Right renal cortex interstitium (tissue), 3 donors: Measurements from ENCODE around the gene IGF2R. TPM values are rescaled to one million over a fixed set of nuclear protein-coding genes. Genes with fewer than 3 reads are reported as not detected.

ENCODE experiments used
- DNase-seq, 3 donors: peaks; one replicate each; pipeline ENCODE4 v3.0.0-alpha.2; 2013; ENCODE audit warnings: low read depth in 3 of 3, low spot score in 2 of 3
- polyA plus RNA-seq, 3 donors: library from polyadenylated mRNA; unstranded; fragments of 120-200 nt; gene quantifications; one replicate each; pipeline ENCODE4 v1.2.1, GENCODE V29; 2013; ENCODE audit not compliant: insufficient read length in 3 of 3

Gene IGF2R
- polyA plus RNA-seq, 3 donors, result 56.6 to 62.3 (median 57.5) TPM

DNA sequence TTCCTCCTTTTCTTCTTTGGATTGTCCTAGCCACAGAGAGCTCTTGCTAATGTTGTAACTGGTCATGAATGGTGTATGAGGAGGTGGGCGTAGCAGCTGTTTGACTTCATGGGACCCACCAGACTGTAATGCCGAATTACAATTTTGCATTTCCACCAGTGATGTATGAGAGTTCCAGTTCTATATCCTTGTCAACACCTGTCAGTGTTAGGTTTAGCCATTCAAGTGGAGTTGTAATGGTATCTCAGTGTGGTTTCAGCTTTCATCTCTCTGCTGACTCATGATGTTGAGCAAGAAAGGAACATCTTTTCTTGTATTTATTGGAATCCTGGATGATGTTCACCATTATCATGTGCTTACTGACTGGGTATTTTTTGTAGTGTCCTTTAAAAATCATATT is 5.1 kb downstream of the IGF2R start:
- DNase-seq, result no peak

DNA sequence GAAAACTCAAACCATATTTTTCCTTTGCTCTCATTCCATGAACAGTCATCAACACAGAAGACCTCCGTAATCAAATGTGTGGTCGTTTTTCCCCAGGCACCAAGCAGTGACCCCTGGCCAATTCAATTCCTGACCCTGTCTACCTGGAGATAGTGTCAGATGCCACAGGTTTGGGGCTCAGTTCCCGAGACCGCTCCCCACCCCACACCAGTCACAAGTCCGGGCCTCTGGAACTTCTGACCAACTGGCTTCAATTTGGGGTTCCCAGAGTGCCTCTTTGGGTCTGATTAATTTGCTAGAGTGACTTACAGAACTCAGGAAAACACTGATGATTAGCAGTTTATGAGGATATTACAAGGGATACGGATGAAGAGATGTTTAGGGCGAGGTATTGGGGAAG is 6.0 kb downstream of the IGF2R start:
- no peak for DNase-seq

DNA sequence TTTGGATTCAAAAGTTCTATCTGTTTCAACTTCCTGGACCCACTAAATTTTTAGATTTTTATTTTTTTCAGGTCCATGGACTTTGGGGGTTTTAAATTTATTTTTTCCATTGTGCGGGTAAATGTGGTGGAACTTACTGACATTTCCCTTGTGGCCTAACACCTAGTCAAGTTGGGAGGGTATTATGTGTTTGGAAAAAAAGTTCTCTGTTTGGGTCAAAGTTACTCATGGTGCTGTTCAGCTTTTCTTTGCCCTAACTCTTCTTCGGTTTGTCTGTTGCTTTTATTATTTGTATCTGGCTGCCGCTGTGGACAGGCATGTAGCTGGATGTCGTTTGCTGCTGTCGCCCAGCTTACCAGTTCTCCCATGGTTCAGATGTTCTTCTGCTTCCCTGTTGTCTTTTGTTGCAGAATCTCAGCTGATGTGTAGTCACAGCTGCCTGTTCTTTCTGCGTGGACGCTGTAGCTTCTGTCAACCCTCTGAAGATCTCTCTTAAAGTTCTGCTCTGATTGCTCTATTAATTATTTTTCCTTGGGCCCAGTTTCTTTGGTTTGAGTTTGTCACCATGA is 7.9 kb downstream of the IGF2R start:
- DNase-seq, result no peak

DNA sequence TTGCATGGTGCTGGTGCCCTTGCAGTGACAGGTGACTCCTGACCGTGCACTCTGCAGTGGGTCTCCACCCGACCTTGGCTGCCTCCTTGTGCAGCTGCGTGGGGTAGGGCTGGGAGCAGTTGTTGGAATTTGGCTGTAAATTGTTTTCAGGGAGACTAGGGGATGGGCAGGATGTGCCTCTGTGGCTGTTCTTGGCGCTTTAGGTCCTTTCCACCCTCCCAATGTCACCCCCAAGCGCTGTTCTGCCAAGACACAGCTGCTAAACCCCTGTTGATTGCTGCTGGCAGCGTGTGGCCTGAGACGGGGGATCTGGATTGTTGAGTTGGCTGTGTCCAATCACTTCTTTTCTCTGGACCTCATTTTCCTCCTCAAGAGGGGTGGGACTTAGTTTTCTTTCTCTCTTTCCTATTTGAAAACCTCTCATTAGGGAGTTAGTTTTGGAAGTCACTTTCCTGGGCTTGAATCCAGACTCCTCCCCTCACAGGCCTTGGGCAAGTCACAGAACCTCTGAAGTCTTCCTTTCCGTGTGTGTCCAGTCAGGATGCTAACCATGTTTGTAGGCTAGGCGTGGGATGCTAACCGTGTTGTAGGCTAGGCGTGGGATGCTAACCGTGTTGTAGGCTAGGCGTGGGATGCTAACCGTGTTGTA is 8.5 kb downstream of the IGF2R start:
- no peak for DNase-seq

DNA sequence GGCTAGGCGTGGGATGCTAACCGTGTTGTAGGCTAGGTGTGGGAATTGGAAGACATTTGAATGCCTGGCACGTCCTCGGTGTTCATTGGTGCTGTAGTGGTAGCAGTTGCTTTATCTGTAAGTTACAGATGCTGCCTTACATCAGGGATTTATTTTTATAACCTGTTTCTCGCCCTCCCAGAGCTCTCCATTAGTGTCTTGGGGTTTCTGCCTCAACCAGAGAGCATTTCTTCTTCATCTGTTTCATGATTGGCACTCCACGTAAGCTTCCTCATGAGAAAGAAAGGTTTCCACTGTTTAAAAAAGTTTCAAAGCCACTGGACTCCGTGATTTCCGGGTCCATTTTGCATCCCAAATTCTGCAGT is 9.0 kb downstream of the IGF2R start:
- DNase-seq, result no peak

DNA sequence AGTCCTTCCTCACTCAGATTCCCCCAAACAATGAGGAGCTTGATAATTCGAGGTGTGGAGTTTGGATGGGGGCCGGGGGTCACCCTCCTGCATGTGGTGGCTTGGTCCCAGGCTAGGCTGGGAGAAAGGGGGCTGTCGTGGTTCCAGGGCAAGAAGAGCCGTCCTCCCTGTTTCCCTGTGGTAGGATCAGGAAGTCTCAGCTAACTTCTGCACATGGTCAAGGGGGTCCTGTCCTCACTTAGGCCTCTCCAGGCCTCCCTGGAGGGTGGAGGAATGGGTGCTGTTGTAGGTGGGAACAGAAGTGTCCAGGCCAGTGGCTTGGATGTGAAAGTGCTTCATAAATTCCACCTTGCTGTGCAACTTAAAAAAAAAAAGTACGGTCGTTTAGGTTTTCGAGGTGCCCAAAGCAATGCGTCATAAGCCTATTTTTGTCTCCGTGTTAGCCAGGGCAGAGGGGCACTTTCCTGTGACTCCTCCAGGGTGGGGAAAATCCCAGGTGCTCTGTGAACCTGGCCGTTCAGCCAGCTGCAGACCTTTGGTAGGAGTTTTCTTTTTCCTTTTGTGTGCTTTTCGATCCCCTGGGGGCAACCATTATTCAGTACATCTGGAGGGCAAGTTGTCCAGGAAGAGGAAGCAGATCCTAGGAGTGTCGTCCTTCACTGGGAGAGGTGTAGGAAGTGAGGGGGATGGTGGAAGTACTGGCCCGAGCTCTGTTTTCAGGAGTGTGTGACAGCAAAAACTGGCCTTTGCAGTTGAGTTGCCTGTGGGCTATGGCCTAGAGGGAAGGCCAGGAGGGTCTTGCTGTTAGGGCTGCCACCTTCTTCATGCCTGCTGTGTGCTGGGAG is 9.6 kb downstream of the IGF2R start:
- no peak for DNase-seq

DNA sequence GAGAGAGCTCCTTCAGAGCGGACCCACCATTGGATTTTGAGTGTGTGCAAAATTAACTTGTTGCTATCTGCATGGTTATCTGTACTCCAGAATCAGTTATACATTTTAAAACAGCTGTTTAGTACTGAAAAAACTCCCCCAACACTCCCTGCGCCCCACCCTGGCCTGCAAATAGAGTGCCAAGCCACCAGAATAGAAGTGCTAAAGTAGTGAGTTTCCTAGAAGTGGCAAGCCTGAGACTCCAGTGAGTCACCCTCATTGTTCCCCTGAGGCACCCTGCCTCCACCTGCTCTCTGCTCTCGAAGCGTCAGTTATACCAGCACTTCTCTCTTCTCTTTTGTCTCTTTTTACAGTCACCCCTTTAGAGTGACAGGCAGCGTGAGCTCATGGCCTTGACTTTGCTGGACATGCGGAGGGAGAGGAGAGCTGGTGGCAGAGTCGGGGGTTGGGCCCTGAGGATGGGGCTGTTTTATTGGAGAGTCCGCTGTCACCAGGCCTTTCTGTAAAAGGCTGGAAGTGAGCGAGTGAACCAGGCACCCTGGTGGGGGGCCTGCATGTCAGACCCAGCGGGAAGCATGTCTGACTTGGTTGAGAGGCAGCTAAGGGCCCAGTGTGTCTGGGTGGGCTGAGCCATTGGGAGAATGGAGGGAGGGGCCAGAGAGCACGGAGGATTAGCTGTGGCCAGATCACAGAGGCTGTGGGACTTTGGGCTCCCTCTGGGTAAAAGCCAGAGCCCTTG is 10.4 kb downstream of the IGF2R start:
- DNase-seq, result no peak

DNA sequence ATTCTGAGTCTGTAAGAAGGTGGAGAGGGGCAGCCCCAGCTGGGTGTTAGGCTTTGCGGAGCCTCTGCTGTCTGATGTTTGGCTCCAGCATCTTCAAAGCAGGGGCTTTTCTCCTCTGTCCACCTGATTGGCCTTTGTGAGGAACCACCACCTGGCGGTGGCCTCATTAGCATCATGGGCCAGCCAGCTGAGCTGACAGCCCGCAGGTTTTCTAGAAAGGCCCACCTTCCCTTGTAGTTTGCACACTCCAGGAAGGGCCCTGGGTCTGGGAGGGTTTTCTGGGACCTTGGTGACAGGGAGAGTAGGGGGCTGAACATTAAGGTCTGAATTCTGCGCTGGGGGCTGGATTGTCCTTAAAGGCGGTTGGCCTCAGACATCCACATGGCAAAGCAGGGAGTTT is 11.6 kb downstream of the IGF2R start:
- DNase-seq, result no peak

DNA sequence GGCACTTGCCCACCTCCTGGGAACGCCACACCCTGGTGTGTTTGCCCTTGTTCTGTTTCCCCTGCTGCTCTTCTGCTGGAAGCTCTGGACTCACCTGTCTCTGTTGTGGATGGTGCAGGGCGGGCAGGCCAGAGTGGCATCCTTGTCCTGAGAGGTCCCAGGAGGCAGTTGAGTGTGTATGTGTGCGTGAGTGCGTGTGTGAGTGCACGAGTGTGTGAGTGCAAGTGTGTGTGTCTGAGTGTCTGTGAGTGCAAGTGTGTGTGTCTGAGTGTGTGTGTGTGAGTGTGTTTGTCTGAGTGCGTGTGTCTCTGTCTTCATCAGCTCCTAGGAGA is 12.2 kb downstream of the IGF2R start:
- no peak for DNase-seq

DNA sequence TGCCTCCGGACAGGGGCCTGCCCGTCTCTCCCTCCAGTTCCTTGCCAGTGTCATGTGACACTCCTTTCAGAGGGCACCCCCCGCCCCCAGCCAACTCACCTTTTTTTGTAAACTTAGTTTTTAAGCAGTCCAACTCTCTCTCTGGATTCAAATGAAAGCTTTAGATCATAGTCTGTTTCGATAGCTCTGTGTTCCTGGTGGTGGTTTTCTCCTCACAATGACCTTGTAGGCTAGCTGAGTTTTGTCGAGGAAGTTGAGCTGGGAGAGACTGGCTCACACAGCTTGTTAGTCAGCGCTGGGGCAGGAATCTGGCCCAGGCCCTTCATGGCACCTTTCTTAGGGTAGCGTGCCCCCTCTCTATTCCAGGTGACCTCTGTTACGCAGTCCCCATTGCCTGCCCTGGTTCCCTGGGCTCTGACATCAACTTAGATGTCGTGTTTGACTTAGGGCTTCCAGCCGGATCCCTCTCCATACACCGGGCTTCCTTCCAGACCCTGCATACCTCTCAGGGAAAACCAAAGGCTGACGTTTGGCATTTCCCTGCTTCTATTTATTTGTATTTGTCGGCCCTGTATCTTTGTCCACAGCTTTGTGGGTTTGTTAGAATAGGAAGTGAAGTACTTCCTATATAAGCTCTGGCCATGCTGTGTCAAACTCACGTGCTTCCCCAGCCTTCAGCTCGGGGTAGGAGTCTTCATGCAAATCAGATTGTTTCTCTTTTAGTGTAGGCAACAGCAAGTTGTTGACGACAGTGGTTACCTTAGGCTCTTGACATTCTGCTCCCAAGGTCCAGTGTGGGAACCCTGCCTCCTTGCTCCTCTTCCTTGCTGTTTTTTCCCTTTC is 12.7 kb downstream of the IGF2R start:
- DNase-seq, result no peak

DNA sequence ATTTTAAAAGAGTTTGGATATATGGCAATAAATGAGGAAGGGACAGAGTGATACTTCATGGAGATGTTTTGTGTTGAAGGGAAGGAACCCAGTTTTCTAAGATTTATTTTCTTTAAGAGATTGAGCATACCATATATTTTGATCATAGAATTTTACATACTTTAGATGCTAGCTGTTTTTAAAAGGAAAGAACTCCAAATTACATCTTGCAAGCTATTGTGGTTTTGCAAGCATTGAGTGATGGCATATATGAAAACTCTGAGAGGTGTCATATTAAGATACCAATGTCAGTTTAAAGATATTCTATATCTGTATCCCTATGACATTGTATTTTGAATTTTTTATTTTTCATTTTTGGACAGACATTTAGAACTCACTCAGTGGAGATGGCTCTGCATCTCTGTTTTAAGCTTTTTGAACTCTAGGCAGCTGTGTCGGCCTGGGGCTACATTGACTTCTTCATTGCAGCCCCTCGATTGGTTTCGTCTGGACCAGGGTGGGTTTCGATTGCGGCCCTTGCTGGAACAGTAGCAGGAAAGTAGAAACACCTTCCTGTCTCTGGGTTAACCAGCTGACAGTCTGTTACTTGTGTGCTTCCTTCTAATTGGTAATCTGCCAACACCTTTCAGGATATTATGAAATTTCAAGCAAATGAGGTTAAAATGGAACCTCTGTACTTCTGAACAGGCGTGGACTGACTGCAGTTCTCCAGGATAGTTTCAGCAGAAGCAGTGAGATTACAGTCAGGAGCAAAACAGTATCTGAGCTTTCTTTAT is 14.0 kb downstream of the IGF2R start:
- no peak for DNase-seq

DNA sequence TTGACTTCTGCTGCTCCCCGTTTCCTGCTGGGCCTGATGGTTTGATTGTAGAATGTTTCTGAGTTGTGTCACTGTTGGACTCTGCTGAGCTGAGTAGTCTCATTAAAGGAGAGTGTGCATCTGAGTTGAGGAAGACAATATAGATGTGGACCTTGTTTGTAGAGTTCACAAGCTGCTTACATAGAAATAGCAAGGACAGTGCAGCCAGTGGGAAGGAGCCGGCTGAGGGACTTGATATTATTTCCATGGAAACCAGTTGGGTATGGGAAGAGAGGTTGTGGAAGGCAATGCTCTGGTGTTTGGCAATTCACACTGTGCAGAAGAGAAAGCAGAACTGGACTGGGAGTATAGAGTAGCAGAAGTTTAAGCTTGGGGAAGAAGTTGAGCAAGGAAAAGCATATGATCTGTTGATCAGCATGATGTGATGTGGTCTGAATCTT is 14.8 kb downstream of the IGF2R start:
- no peak for DNase-seq

DNA sequence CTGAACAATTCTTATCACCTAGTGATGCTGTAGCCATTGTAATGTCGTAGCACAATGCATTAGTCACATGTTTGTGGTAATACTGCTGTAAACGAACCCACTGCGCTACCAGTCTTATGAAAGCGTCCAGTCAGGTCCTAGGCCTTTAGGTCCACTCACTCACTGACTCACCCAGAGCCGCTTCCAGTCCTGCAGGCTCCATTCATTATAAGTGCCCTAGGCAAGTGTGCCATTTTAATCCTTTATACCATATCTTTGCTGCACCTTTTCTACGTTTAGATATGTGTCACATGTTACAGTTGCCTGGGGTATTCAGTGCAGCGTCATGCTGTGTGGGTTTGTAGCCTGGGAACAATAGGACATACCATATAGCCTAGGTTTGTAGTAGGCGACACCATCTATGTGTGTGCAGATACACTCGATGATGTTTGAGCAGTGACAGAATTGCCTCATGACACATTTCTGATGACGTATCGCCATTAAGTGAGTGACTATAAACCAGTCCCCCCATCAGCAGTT is 15.4 kb downstream of the IGF2R start:
- no peak for DNase-seq

DNA sequence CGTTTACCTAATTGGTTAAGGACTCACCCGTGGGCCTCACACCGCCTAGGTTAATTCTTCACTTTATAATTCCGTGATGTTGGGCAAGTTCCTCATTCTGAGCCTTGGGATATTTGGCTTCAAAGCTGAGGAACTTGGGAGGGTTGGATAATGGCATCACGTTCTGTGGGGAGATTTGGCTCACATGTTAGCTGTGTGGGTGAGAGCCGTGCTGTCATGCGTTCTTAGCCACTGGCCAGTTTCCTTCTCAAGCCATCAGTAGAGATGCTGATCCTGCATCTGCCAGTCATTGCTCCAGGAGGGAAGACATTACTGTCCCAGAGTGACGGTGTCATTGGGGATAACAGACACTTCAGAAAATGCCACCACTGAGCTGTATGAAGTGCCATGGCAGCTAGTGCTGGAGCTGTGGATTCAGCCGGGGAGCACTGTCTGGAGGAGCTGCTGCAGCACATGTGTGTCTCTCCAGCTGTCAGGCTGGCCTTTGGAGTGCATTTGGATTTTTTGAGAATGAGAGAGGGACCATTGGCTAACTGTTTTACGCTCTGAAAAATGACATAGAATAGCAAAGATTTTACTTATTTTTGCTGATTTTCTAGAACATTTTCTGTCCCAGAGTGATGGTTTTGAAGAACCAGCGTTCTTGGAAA is 16.5 kb downstream of the IGF2R start:
- no peak for DNase-seq

DNA sequence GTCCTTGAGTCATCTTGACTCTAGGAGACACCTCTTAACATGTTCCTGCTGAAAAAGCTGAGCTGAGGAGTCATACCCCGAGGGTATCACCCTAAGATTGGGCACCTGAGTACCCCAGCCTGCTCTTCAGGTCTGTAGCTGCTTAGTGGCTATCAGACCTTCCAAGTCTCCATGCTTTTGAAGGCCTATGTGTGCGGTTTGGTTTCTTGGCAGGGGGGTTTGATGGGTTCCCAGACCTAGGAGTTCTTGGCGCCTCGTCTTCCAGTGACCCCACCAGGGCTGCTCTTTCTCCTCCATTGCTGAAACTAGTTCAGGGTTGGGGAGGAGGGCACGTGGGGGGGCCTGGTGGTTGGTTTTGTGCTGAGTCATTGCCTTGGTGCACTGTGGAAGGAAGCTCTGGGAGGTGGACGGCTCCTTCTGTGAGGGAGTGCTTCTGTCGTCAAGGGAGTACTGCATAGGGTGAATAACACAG is 20.1 kb downstream of the IGF2R start:
- DNase-seq, result no peak

DNA sequence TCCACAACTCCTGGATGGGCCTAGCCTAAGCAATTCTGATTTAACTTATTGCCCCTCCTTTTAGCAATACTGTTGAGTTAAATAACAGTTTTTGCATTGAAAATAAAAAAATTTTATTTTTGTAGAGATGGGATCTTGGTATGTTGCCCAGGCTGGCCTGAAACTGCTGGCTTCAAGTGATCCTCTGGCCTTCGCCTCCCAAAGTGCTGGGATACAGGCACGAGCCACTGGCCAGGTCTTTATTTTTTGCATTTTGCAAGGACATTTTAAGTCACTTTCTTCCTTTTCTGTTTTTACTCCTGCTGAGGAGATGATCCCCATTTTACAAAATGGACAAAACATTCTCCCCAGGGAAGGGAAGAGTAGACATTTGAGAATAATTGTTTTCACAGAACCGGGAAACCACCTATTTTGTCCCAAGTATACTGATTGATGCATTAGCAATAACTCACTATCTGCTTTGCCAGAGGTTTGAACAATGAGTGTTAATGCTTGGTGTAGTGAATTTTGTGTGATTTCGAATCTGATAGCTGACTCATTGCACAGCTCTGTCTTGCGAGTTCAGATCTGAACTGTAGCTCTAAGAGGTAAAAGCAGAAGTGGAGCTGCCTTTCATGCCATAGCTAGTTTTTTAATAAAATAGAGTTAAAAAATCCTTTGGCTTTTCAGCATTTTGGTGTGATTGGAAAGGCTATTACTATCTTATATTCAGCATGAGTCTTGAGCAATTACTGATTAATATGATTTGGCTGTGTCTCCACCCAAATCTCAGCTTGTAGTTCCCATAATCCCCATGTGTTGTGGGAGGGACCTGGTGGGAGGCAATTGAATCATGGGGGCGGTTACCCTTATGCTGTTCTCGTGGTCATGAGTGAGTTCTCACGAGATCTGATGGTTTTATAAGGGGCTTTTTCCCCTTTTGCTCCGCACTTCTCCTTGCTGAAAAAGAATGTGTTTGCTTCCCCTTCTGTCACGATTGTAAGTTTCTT is 20.9 kb downstream of the IGF2R start:
- no peak for DNase-seq

DNA sequence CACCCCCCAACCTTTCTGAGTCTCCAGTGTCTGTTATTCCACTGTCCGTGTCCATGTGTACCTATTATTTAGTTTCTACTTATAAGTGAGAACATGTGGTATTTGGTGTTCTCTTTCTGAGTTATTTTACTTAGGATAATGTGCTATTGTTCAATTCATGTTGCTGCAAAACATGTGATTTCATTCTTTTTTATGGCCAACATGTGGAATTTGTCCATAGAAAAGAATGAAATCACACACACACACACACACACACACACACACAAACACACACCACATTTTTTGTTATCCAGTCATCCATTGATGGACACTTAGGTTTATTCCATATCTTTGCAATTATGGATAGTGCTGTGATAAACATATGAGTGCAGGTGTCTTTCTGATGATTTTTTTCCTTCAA is 23.5 kb downstream of the IGF2R start:
- no peak for DNase-seq

DNA sequence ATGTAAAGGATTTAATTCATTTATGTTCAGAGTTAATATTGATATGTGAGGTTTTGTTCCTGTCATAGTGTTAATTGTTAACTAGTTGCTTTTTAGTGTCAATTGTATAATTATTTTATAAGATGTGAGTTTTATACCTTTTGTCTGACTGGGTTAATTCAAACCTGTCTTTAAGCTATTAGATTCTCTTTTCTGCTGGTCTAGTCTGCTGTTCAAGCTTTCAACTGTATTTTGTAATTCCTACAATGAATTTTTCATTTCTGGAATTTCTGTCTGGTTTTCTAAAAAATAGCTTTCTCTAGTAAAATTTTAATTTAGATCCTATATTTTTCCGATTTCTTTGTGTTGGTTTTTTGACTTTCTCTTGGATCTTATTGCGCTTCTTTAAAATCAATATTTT is 26.5 kb downstream of the IGF2R start:
- DNase-seq, result no peak
